ENCODE measurements around the gene NR3C2.

DNA sequence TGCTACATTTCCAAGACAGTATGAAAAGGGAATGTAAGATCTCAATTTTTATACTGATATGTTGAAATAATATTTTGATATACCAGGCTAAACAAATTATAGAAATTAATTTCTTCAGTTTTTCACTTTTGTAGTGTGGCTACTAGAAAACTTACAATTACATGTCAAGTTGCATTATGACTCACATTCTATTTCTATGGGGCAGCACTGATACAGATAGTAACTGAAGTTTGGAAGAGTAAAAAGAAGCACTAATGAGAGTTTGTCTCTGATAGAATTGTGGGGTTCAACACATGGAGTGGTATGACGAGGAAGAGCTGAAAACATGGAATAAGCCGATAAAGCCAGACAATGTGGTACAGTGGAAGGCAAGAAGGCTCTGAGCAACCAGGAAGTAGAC is 95.6 kb downstream of the NR3C2 start:
- TF ChIP-seq POLR2AphosphoS5 (IDR thresholded peaks at IDR 0.05; ENCODE audit: low read depth, low read length) (no peak), POLR2A (IDR thresholded peaks at IDR 0.05; ENCODE audit: low read depth, low read length) (no peak), PAX5 (IDR thresholded peaks at IDR 0.05; ENCODE audit: insufficient read depth, low read length, severe bottlenecking) (no peak), TAF1 (IDR thresholded peaks at IDR 0.05; ENCODE audit: low read depth, low read length) (no peak)
